K562 (cell line): ENCODE measurements around the gene SLC43A1. TPM values are rescaled to one million over a fixed set of nuclear protein-coding genes. Genes with fewer than 3 reads are reported as not detected.

ENCODE experiments used
- ADNP ChIP-seq: fragments of 200-800 bp; sonication (Bioruptor generic); IDR thresholded peaks from 2 replicates; pipeline ENCODE4 v1.6.1; 2016; ENCODE audit warnings: missing genetic modification characterization, missing compliant biosample characterization
- CBX5 ChIP-seq: IDR thresholded peaks from 2 replicates; pipeline ENCODE4 v1.6.1; 2014; ENCODE audit warnings: low read depth, borderline replicate concordance
- CCNT2 ChIP-seq: IDR thresholded peaks from 2 replicates; pipeline ENCODE4 v1.6.1; 2011; ENCODE audit warnings: borderline replicate concordance, low read depth, mild to moderate bottlenecking, moderate library complexity, mixed read lengths, low read length; ENCODE audit not compliant: insufficient read length; ENCODE audit errors: extremely low read depth
- CREM ChIP-seq: IDR thresholded peaks from 2 replicates; pipeline ENCODE4 v1.6.1; 2014; ENCODE audit warnings: antibody characterized with exemption, low read depth
- CTCF ChIP-seq, 3 experiments: IDR thresholded peaks in 2 of 3; conservative IDR thresholded peaks in 1 of 3; 2 replicates each; pipeline ENCODE4 v1.5.1; 2011 to 2012; ENCODE audit warnings: low read length in 3 of 3, mild to moderate bottlenecking in 3 of 3, control low read depth in 2 of 3, improper control_type of control experiment in 1 of 3, inconsistent platforms in 1 of 3, low read depth in 1 of 3, mixed read lengths in 1 of 3, moderate library complexity in 1 of 3; ENCODE audit not compliant: insufficient read depth in 2 of 3
- FOXA3 ChIP-seq, 2 experiments: fragments of 450-650 bp in 1 of 2; sonication (generic) in 1 of 2; formaldehyde crosslinking; IDR thresholded peaks in 1 of 2; conservative IDR thresholded peaks in 1 of 2; 2 replicates each; pipeline versions ENCODE4 v1.4.0 to v1.8.0; 2020 to 2022; ENCODE audit warnings: mild to moderate bottlenecking in 2 of 2, missing genetic modification reagents in 1 of 2
- GABPA ChIP-seq: fragments of 200-800 bp; sonication (Bioruptor generic); conservative IDR thresholded peaks from 2 replicates; pipeline ENCODE4 v1.6.1; 2016; ENCODE audit warnings: low read depth, missing genetic modification characterization, missing compliant biosample characterization
- HMGXB4 ChIP-seq: sonication (generic); formaldehyde crosslinking; IDR thresholded peaks from 2 replicates; pipeline ENCODE4 v1.8.1; 2023; ENCODE audit warnings: mild to moderate bottlenecking, missing genetic modification reagents
- NCOA4 ChIP-seq: fragments of 450-650 bp; IDR thresholded peaks from 2 replicates; pipeline ENCODE4 v1.6.1; 2018; ENCODE audit warnings: mild to moderate bottlenecking; ENCODE audit not compliant: partially characterized antibody
- NFYB ChIP-seq: IDR thresholded peaks from 2 replicates; pipeline ENCODE4 v1.6.1; 2011; ENCODE audit warnings: mild to moderate bottlenecking, moderate library complexity; ENCODE audit not compliant: insufficient read length; ENCODE audit errors: extremely low read depth
- NR4A1 ChIP-seq, 2 experiments: fragments of 250-450 bp in 1 of 2; fragments of 450-650 bp in 1 of 2; sonication (Bioruptor Pico) in 1 of 2; IDR thresholded peaks; 2 replicates each; pipeline versions ENCODE4 v1.4.0 to v1.6.1; 2016 to 2020; ENCODE audit warnings: mild to moderate bottlenecking in 2 of 2, missing compliant biosample characterization in 1 of 2, missing genetic modification characterization in 1 of 2, moderate library complexity in 1 of 2
- POLR2B ChIP-seq: fragments of 450-650 bp; IDR thresholded peaks from 2 replicates; pipeline ENCODE4 v1.6.1; 2018; ENCODE audit warnings: low read depth; ENCODE audit not compliant: partially characterized antibody
- RCOR1 ChIP-seq, 2 experiments: IDR thresholded peaks; 2 replicates each; pipeline ENCODE4 v1.6.1; 2012; ENCODE audit warnings: low read depth in 2 of 2, low read length in 2 of 2, borderline replicate concordance in 1 of 2, improper control_type of control experiment in 1 of 2
- RNF219 ChIP-seq: fragments of 250-450 bp; sonication (Bioruptor Pico); IDR thresholded peaks from 2 replicates; pipeline ENCODE4 v1.5.0; 2022; ENCODE audit warnings: mild to moderate bottlenecking
- SNIP1 ChIP-seq: fragments of 450-650 bp; IDR thresholded peaks from 2 replicates; pipeline ENCODE4 v1.7.1; 2017; ENCODE audit warnings: low read depth, mild to moderate bottlenecking
- SRSF3 ChIP-seq: fragments of 200-400 bp; formaldehyde crosslinking; IDR thresholded peaks from 2 replicates; pipeline ENCODE4 v1.6.1; 2016; ENCODE audit warnings: mild to moderate bottlenecking, low read length, moderate library complexity; ENCODE audit not compliant: insufficient read depth
- ZNF174 ChIP-seq: fragments of 250-450 bp; sonication (Bioruptor Pico); IDR thresholded peaks from 2 replicates; pipeline ENCODE4 v1.4.0; 2020; ENCODE audit warnings: mild to moderate bottlenecking
- ZNF511 ChIP-seq: sonication (generic); formaldehyde crosslinking; IDR thresholded peaks from 2 replicates; pipeline ENCODE4 v1.8.0; 2022; ENCODE audit warnings: mild to moderate bottlenecking, missing genetic modification reagents
- polyA plus RNA-seq, 8 experiments: library from polyadenylated mRNA; depleted of rRNA in 4 of 8; stranded (reverse) in 5 of 8; unstranded in 3 of 8; fragments of >200 nt; fragmentation: Nextera tagmentation in 2 of 8; fragmentation: Illumina TruSeq in 1 of 8; extraction: Ambion mirVana in 2 of 8; extraction: Trizol in 1 of 8; gene quantifications; 2 replicates each; pipeline versions ENCODE4 v1.2.1 to v1.2.3, GENCODE V29; 2011 to 2014; ENCODE audit warnings: inconsistent platforms in 1 of 8, missing spikeins in 1 of 8
- total RNA-seq, 7 experiments: library from RNA; depleted of rRNA in 6 of 7; stranded (reverse); fragments of >200 nt in 6 of 7; fragmentation: Illumina TruSeq in 2 of 7; extraction: Trizol in 2 of 7; gene quantifications; 2 replicates each; pipeline versions ENCODE4 v1.2.1 to v1.2.3, GENCODE V29; 2011 to 2021; ENCODE audit warnings: low replicate concordance in 1 of 7
- TF ChIP-seq, protein P1 (sequence below): fragments of 450-650 bp; IDR thresholded peaks from 2 replicates; pipeline ENCODE4 v1.7.0; 2016; ENCODE audit warnings: borderline replicate concordance

SLC43A1 gene
- total and polyA plus RNA-seq, 9 of the 15 experiments (the other 6 are each of a cell fraction or from before 2014, with no cell fraction given): 2.6 to 41.8 (median 24.6) TPM

DNA sequence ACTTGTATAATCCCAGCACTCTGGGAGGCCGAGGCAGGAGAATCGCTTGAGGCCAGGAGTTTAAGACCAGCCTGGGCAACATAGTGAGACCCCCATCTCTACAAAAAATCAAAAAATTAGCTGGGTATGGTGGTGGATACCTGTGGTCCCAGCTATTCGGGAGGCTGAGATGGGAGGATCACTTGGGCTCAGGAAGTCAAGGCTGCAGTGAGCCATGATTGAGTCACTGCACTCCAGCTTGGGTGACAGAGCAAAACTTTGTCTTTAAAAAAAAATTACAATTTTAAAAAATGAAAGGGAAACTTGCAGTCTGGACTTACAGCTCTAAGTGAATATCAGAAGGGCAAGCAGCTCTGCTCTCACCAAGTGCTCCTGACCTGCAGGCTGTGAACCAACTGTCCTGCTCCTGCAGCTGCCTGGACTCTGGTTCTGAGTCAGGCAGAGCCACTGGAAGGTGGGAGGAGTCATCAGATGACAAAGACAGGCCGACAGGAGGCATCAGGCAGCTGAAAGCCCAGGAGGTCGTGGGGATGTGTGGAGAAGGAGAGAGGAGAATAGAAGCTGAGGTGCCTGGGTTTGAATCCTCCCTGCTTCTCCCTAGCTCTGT lies 31.5 kb upstream of the SLC43A1 start (continued):
- TF ChIP-seq RCOR1 (IDR thresholded peaks at IDR 0.05; ENCODE audit: borderline replicate concordance in 1 of 2, low read depth in 2 of 2, low read length in 2 of 2) (peak in 1 of 2 experiments; percentile 29; a peak in 1 of 4 replicates), RNF219 (no peak), NFYB (no peak), CBX5 (no peak), CREM (peak; percentile 20; the same call in 1 of the 2 replicates), GABPA (tag) (no peak), SNIP1 (no peak), NR4A1 (CRISPR knock-in tag; IDR thresholded peaks at IDR 0.05) (no peak), NR4A1 (tag; IDR thresholded peaks at IDR 0.05) (no peak), CTCF (IDR thresholded peaks at IDR 0.05 in 2 of 3, conservative IDR thresholded peaks at IDR 0.05 in 1 of 3; ENCODE audit: insufficient read depth in 2 of 3, low read depth in 1 of 3, low read length in 3 of 3) (peak; percentile 28 to 34 (median 34); a peak in 3 of 6 replicates), ADNP (no peak), FOXA3 (CRISPR knock-in tag; conservative IDR thresholded peaks at IDR 0.05 in 1 of 2, IDR thresholded peaks at IDR 0.05 in 1 of 2) (no peak), NCOA4 (no peak), ZNF174 (no peak), ZNF511 (CRISPR knock-in tag) (no peak), CCNT2 (no peak), HMGXB4 (CRISPR knock-in tag) (no peak), SRSF3 (no peak), POLR2B (no peak)
- TF ChIP-seq, protein P1, sequence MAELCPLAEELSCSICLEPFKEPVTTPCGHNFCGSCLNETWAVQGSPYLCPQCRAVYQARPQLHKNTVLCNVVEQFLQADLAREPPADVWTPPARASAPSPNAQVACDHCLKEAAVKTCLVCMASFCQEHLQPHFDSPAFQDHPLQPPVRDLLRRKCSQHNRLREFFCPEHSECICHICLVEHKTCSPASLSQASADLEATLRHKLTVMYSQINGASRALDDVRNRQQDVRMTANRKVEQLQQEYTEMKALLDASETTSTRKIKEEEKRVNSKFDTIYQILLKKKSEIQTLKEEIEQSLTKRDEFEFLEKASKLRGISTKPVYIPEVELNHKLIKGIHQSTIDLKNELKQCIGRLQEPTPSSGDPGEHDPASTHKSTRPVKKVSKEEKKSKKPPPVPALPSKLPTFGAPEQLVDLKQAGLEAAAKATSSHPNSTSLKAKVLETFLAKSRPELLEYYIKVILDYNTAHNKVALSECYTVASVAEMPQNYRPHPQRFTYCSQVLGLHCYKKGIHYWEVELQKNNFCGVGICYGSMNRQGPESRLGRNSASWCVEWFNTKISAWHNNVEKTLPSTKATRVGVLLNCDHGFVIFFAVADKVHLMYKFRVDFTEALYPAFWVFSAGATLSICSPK: no peak
